Upper lobe of right lung (tissue), 1 donor: ENCODE results near the gene B4GALT7. TPM values are rescaled to one million over a fixed set of nuclear protein-coding genes. Genes with fewer than 3 reads are reported as not detected.

Experiments used
- ATAC-seq: fragments of 200-7000 bp; cut with Tn5 transposase; one replicate; pipeline ENCODE4 v1.9.1; 2020; ENCODE audit warnings: mild to moderate bottlenecking, moderate library complexity
- DNase-seq: peaks from one replicate; pipeline ENCODE4 v3.0.0-alpha.2; 2020
- H3K27ac ChIP-seq: fragments of 200-600 bp; one replicate; pipeline ENCODE4 v1.8.0; 2022
- H3K27me3 ChIP-seq: fragments of 200-600 bp; one replicate; pipeline ENCODE4 v1.8.0; 2022; ENCODE audit warnings: mild to moderate bottlenecking
- H3K36me3 ChIP-seq: fragments of 200-600 bp; one replicate; pipeline ENCODE4 v1.8.0; 2022
- H3K4me1 ChIP-seq: fragments of 200-600 bp; one replicate; pipeline ENCODE4 v1.8.0; 2022
- H3K4me3 ChIP-seq: fragments of 200-600 bp; one replicate; pipeline ENCODE4 v1.8.0; 2022; ENCODE audit warnings: mild to moderate bottlenecking
- H3K9me3 ChIP-seq: fragments of 200-600 bp; one replicate; pipeline ENCODE4 v1.8.0; 2022
- CTCF ChIP-seq: fragments of 200-600 bp; IDR thresholded peaks from one replicate; pipeline ENCODE4 v1.8.0; 2022; ENCODE audit warnings: antibody characterized with exemption
- intact Hi-C: fragments of 100-400 bp; cut with DNase I; formaldehyde crosslinking; loops from one replicate; pipeline ENCODE4 v1.11.0; 2022
- total RNA-seq: library from RNA; stranded (reverse); fragmentation: NEBNext Ultra II Directional; extraction: Animal tissue kit (Norgen Biotek cat#: 25700); gene quantifications from one replicate; pipeline ENCODE4 v1.2.1, GENCODE V29; 2021
- donor health status: DM: no; HTN: yes; CAD: no; lungs with severe emphysema.

The B4GALT7 gene
- total RNA-seq, 1 donor from 2014 or later = 23.2 TPM

DNA sequence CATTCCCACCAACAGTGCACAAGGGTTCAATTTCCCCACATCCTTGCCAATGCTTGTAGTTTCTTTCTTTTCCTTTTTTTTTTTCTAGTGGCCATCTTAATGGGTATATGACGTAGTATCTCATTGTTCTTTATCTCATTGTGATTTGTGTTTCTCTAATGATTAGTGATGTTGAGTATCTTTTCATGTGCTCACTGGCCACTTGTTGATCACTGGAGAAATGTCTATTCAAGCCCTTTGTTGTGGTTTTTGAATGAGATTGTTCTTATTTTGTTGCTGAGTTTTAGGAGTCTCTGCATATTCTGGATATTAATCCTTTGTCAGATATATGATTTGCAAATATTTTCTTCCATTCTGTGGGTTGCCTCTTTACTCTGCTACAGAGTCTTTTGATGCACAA lies 9.5 kb upstream of the B4GALT7 start:
- no peak for TF ChIP-seq CTCF
- Histone ChIP-seq H3K4me3 (no peak overlapping the region), H3K36me3 (peaks cover 21% of the 10 kb centered on the region), H3K4me1 (peaks cover 12% of the 10 kb centered on the region), H3K9me3 (no peaks in the 10 kb centered on the region), H3K27me3 (peaks cover 9% of the 10 kb centered on the region), H3K27ac (no peak overlapping the region)
- ATAC-seq = no peak
- no peak for DNase-seq
- intact Hi-C loops = no loop called here

- H3K9me3 ChIP-seq = no peaks in the 10 kb centered on the region
- peaks cover 9% of the 10 kb centered on the region for H3K27me3 ChIP-seq
- H3K4me1 ChIP-seq = peaks cover 12% of the 10 kb centered on the region
- no peak overlapping the region for H3K27ac ChIP-seq
- H3K36me3 ChIP-seq = peaks cover 34% of the 10 kb centered on the region
- DNase-seq (no peak), ATAC-seq (no peak)
- H3K4me3 ChIP-seq = peak overlapping the region; percentile 82
- intact Hi-C loops = no loop called here
- no peak for TF ChIP-seq CTCF
Observed at GRCh38 chr5:177591690-177592009, 8.3 kb upstream of the B4GALT7 start.

DNA sequence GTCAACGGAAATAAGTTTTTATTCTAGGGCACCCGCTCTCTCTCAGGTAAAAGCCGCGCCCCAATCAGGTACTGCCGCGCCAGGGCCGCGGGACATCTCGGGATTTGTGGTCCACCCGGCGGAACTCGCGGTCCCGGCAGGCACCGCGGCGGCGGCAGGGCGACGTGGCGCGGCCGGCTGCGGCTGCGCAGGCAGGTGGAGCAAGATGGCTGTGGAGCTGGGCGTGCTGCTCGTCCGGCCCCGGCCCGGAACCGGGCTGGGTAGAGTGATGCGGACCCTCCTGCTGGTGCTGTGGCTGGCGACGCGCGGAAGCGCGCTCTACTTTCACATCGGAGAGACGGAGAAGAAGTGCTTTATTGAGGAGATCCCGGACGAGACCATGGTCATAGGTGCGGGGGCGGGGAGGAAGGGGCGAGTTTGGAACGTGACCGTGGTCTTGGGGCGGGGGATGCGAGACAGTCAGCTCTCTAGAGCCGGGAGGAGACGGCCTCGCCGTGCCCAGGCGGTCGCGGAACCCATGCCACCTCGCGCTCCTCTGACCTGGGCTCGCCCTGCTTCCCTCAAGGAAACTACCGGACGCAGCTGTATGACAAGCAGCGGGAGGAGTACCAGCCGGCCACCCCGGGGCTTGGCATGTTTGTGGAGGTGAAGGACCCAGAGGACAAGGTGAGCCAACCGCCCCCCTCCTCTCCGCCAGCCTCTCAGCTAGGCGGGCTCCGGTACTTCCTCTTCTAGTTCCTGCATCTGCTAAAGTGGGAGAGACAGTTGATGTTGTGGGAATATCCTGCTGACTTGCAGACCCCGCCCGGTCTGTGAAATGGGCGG lies 7.7 kb upstream of the B4GALT7 start, which contains the start of gene TMED9:
TSS of gene TMED9 (plus strand) at position 194 of the 825 bp plus-strand sequence. CDS start at position 206, 12 bp downstream.
- Histone ChIP-seq H3K9me3 (no peaks in the 10 kb centered on the region), H3K36me3 (peaks cover 37% of the 10 kb centered on the region), H3K4me3 (peak within 1 kb of the TSS; percentile 82), H3K4me1 (peaks cover 12% of the 10 kb centered on the region), H3K27me3 (peaks cover 9% of the 10 kb centered on the region), H3K27ac (peak within 1 kb of the TSS; percentile 82)
- TF ChIP-seq CTCF = peak; percentile 26
- ATAC-seq (peak; percentile 99), DNase-seq (peak; percentile 94)
- intact Hi-C loops = no loop called here

DNA sequence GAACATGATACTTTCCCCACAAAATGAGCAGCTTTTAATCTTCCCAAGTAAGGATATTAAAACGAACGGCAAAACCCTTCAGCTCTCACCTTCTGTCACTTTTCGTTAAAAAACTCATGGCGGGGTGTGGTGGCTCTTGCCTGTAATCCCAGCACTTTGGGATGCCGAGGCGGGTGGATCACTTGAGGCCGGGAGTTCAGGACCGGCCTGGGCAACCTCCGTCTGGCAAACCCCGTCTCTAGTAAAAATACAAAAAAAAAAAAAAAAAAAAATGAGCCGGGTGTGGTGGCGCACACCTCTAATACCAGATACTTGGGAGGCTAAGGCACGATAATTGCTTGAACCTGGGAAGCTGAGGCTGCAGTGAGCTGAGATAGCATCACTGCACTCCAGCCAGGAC lies 7.0 kb upstream of the B4GALT7 start:
- intact Hi-C loops = no loop called here
- TF ChIP-seq CTCF = no peak

GRCh38 chr5:177593511-177593910 lies 6.4 kb upstream of the B4GALT7 start:
- Histone ChIP-seq H3K27ac (no peak overlapping the region), H3K36me3 (peaks cover 37% of the 10 kb centered on the region), H3K4me1 (peaks cover 12% of the 10 kb centered on the region), H3K9me3 (no peaks in the 10 kb centered on the region), H3K4me3 (peak overlapping the region; percentile 82), H3K27me3 (peaks cover 9% of the 10 kb centered on the region)
- intact Hi-C loops = no loop called here
- DNase-seq (peak; percentile 4), ATAC-seq (no peak)
- TF ChIP-seq CTCF = no peak

More for the DNA sequence above, 7.0 kb upstream of the B4GALT7 start:
- H3K4me1 ChIP-seq = peaks cover 12% of the 10 kb centered on the region
- DNase-seq (peak; percentile 11), ATAC-seq (no peak)
- H3K27me3 ChIP-seq = peaks cover 9% of the 10 kb centered on the region
- H3K4me3 ChIP-seq = peak overlapping the region; percentile 82
- no peaks in the 10 kb centered on the region for H3K9me3 ChIP-seq
- H3K27ac ChIP-seq = no peak overlapping the region
- peaks cover 37% of the 10 kb centered on the region for H3K36me3 ChIP-seq
